ENCODE results near the gene SNCA. TPM values are rescaled to one million over a fixed set of nuclear protein-coding genes. Genes with fewer than 3 reads are reported as not detected.

SNCA gene
- total RNA-seq, 1 experiment from 2014 or later, result 29.1 TPM

DNA sequence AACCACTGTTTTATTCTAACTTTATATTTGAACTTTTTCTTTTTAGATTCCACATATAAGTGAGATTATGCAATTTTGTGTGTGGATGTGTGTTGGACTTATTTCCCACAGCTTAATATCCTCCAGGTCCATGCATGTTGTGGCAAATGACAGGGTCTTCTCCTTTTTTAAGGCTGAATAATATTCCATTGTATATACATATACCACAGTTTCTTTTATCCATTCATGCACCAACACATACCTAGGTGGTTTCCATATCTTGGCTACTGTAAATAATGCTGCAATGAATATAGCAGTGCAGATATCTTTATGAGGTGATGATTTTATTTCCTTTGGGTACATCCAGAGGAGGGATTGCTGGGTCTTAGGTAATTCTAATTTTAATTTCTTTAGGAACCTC, 69.0 kb downstream of the SNCA start:
- Mint-ChIP-seq H3K27ac (ENCODE audit: low read depth, unreplicated experiment) (no peak overlapping the region), H3K9me3 (ENCODE audit: unreplicated experiment) (no peaks in the 10 kb centered on the region), H3K4me3 (ENCODE audit: unreplicated experiment) (no peak overlapping the region), H3K36me3 (ENCODE audit: insufficient read depth, unreplicated experiment) (no peaks in the 10 kb centered on the region), H3K4me1 (ENCODE audit: insufficient read depth, unreplicated experiment) (peaks cover 6% of the 10 kb centered on the region), H3K27me3 (ENCODE audit: insufficient read depth, unreplicated experiment) (no peaks in the 10 kb centered on the region)
- no TSS peak for BruUV-seq (replicated peaks)
- intact Hi-C loops (cut with micrococcal nuclease), result no loop called here
- no peak for DNase-seq (ENCODE audit: unreplicated experiment)
- TF ChIP-seq, protein P1, sequence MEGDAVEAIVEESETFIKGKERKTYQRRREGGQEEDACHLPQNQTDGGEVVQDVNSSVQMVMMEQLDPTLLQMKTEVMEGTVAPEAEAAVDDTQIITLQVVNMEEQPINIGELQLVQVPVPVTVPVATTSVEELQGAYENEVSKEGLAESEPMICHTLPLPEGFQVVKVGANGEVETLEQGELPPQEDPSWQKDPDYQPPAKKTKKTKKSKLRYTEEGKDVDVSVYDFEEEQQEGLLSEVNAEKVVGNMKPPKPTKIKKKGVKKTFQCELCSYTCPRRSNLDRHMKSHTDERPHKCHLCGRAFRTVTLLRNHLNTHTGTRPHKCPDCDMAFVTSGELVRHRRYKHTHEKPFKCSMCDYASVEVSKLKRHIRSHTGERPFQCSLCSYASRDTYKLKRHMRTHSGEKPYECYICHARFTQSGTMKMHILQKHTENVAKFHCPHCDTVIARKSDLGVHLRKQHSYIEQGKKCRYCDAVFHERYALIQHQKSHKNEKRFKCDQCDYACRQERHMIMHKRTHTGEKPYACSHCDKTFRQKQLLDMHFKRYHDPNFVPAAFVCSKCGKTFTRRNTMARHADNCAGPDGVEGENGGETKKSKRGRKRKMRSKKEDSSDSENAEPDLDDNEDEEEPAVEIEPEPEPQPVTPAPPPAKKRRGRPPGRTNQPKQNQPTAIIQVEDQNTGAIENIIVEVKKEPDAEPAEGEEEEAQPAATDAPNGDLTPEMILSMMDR (IDR thresholded peaks at IDR 0.05; ENCODE audit: unreplicated experiment), result no peak
- CTCF ChIA-PET, result no interaction called here
- POLR2A ChIA-PET, result no interaction called here

DNA sequence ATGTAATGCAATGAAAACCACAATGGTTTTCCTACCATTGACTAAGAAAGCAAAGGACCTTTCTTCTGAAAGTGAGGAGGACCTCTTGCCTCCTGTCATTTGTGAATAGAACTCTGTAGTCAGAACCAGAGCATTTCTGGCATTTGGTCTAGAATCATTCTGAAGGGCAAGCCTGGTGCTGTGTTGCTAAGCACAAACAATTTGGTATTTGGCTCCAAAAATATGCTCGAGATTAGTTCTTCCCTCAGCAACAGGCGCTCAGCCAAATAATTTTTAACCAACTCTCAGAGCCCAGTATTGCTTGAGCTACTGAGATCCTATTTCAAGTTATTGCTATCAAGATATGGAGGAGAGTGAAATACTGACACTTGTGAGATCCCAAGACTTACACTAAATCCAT, 71.0 kb downstream of the SNCA start:
- TF ChIP-seq, protein P1 (IDR thresholded peaks at IDR 0.05; ENCODE audit: unreplicated experiment), result no peak
- POLR2A ChIA-PET, result interaction anchor here (1.3 kb wide), 1 partner anchor 12 kb away, joined by 3 read pairs; no protein-coding TSS in a partner anchor
- intact Hi-C loops (cut with micrococcal nuclease), result no loop called here
- DNase-seq (ENCODE audit: unreplicated experiment), result peak; percentile 26
- no TSS peak for BruUV-seq (replicated peaks)
- Mint-ChIP-seq H3K4me1 (ENCODE audit: insufficient read depth, unreplicated experiment) (peaks cover 6% of the 10 kb centered on the region), H3K27me3 (ENCODE audit: insufficient read depth, unreplicated experiment) (no peaks in the 10 kb centered on the region), H3K9me3 (ENCODE audit: unreplicated experiment) (no peaks in the 10 kb centered on the region), H3K36me3 (ENCODE audit: insufficient read depth, unreplicated experiment) (peaks cover 4% of the 10 kb centered on the region), H3K4me3 (ENCODE audit: unreplicated experiment) (no peak overlapping the region), H3K27ac (ENCODE audit: low read depth, unreplicated experiment) (peak overlapping the region; percentile 86)
- CTCF ChIA-PET, result no interaction called here

DNA sequence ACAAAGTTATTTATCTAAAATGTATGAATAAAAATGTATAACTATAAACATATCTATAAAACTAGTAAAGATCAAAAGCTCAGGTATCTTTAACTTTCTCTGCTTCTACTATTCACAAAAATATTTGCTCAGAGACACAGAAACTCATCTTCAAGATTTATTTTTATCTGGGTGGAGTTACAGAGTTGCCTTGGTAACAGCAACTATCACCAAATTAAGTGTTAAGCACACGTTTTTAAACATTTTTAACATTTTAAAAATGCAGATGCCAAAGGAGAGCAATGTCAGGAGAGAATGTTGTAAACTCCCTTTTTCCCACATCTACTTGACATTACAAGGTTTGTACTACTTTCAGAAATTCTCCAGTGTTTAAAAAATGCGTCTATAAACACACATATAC, 71.4 kb downstream of the SNCA start:
- H3K36me3 Mint-ChIP-seq (ENCODE audit: insufficient read depth, unreplicated experiment), result peaks cover 6% of the 10 kb centered on the region
- intact Hi-C loops (cut with micrococcal nuclease), result no loop called here
- BruUV-seq (replicated peaks), result no TSS peak
- no peak overlapping the region for H3K4me3 Mint-ChIP-seq (ENCODE audit: unreplicated experiment)
- ChIA-PET CTCF (interaction anchor here (0.7 kb wide), 1 partner anchor 72 kb away, joined by 3 read pairs; no protein-coding TSS in a partner anchor), POLR2A (interaction anchor here (1.3 kb wide), 1 partner anchor 11 kb away, joined by 3 read pairs; no protein-coding TSS in a partner anchor)
- no peak for DNase-seq (ENCODE audit: unreplicated experiment)
- peaks cover 6% of the 10 kb centered on the region for H3K4me1 Mint-ChIP-seq (ENCODE audit: insufficient read depth, unreplicated experiment)
- H3K27ac Mint-ChIP-seq (ENCODE audit: low read depth, unreplicated experiment), result peak overlapping the region; percentile 86
- TF ChIP-seq, protein P1 (IDR thresholded peaks at IDR 0.05; ENCODE audit: unreplicated experiment), result no peak
- H3K27me3 Mint-ChIP-seq (ENCODE audit: insufficient read depth, unreplicated experiment), result no peaks in the 10 kb centered on the region
- no peaks in the 10 kb centered on the region for H3K9me3 Mint-ChIP-seq (ENCODE audit: unreplicated experiment)

DNA sequence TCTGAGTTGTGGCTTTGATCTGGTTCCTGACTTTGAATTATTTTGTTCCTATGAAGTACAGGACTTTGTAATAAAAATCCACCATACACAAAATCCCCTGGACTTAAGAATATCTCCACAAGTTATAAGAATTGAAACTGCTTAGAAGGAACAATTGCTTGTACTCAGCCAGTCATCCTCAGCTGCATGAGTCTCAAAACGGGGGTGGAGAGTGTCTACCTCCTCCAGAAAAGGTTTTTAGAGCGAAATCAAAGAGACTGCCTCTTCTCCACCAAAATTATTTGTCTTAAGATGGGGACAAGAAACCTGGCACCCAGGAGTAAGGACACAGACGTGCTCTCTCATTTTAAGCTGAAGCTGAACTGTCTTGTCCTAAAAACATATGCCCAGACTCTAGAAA, 74.7 kb downstream of the SNCA start:
- no peak for DNase-seq (ENCODE audit: unreplicated experiment)
- POLR2A ChIA-PET, result no interaction called here
- no peak overlapping the region for H3K4me3 Mint-ChIP-seq (ENCODE audit: unreplicated experiment)
- CTCF ChIA-PET, result interaction anchor here (1.1 kb wide), 1 partner anchor 105 kb away, joined by 4 read pairs; no protein-coding TSS in a partner anchor
- TF ChIP-seq, protein P1 (IDR thresholded peaks at IDR 0.05; ENCODE audit: unreplicated experiment), result no peak
- no TSS peak for BruUV-seq (replicated peaks)
- H3K9me3 Mint-ChIP-seq (ENCODE audit: unreplicated experiment), result no peaks in the 10 kb centered on the region
- intact Hi-C loops (cut with micrococcal nuclease), result no loop called here
- no peaks in the 10 kb centered on the region for H3K27me3 Mint-ChIP-seq (ENCODE audit: insufficient read depth, unreplicated experiment)
- no peak overlapping the region for H3K27ac Mint-ChIP-seq (ENCODE audit: low read depth, unreplicated experiment)
- peaks cover 6% of the 10 kb centered on the region for H3K4me1 Mint-ChIP-seq (ENCODE audit: insufficient read depth, unreplicated experiment)
- H3K36me3 Mint-ChIP-seq (ENCODE audit: insufficient read depth, unreplicated experiment), result peaks cover 6% of the 10 kb centered on the region
